LNCAP (cell line): Measurements from ENCODE around the gene NDUFA13.

Experiments used
- TF ChIP-seq, protein P1 (sequence below): fragments of 450-650 bp; IDR thresholded peaks from 2 replicates; pipeline ENCODE4 v1.5.1; 2017; ENCODE audit warnings: mild to moderate bottlenecking

Gene NDUFA13

DNA sequence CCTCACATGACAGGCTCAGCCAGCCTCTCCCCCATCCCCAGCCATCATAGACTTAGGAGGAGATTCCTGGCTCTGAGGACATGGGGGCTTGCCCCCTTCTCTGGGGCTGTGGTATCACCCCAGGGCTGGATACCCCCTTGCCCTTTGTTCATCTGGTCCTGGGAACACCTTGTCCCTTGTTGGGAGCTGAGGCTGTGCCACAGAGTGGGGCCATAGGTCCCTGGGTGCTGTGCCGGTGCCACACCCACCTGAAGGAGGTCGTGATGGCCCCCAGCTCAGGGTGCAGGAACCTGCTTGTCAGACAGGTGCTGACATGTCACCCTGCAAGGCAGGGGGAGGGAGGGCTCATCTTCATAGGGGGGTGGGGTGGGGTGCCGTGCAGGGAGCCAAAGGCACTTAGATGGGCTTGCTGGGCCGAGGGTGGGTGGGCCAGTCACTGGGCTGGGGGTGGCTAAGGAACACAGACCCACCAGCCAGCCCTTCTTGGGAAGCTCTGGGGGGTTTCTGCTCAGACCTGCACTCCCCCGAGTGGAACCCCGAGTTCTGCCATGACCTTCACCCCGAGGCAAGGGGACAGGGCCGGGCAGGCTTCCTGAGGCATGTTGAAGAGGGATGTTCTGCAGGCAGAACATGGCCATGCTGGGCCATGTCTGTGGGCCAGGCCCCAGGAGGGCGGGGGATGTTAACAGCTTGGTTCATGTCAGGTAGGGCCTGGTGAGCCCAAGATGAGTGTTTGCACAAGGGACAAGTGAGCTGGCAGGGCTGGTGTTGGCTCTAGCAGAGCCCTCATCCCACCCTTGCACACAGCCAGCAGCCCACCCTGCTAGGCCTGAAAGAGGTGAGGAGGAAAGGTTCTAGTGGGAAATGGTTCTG, 28.7 kb upstream of the NDUFA13 start:
- TF ChIP-seq, protein P1, sequence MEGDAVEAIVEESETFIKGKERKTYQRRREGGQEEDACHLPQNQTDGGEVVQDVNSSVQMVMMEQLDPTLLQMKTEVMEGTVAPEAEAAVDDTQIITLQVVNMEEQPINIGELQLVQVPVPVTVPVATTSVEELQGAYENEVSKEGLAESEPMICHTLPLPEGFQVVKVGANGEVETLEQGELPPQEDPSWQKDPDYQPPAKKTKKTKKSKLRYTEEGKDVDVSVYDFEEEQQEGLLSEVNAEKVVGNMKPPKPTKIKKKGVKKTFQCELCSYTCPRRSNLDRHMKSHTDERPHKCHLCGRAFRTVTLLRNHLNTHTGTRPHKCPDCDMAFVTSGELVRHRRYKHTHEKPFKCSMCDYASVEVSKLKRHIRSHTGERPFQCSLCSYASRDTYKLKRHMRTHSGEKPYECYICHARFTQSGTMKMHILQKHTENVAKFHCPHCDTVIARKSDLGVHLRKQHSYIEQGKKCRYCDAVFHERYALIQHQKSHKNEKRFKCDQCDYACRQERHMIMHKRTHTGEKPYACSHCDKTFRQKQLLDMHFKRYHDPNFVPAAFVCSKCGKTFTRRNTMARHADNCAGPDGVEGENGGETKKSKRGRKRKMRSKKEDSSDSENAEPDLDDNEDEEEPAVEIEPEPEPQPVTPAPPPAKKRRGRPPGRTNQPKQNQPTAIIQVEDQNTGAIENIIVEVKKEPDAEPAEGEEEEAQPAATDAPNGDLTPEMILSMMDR, result no peak

DNA sequence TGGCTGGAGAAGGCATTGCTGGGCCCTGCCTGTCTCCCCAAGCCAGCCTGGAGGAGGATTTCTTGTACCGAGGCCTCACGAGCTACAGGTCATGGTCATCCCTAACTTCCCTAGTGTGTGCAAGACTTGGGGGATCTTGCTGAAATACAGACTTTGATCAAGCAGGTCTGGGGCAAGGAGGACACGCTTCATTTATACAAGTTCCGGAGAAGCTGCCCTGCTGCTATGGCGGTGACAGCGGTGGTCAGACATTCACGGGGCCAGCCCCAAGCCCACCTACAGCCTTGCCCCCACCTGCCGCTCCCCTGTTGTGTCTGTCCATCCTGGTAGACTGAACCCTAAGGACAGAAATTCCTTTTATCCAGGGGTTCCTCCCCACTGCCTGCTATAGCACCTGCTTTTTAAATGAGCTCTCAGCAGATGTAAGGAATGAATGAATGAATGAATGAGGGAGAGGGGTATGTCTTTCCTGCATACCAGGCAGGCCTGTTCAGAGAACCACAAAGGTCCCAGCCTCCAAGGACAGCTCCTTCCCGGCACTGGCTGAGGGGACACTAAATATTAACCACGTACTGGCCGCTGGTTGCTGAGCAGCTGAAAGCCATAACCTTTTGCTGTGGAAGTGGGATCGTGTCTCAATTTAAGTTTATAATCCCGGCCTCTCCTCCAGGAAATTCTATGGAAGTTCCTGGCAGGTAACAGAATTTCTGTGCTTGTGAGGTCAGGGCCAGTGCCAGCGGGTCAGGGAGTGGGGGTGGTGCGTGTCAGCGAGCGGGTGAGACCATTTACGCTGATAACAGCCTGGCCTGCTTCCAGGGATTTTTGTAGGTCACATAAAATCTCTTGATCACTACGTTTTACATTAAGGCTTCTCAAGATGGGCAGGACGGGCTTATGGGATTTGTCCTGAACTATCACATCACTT, 27.8 kb upstream of the NDUFA13 start:
- TF ChIP-seq, protein P1, result no peak

DNA sequence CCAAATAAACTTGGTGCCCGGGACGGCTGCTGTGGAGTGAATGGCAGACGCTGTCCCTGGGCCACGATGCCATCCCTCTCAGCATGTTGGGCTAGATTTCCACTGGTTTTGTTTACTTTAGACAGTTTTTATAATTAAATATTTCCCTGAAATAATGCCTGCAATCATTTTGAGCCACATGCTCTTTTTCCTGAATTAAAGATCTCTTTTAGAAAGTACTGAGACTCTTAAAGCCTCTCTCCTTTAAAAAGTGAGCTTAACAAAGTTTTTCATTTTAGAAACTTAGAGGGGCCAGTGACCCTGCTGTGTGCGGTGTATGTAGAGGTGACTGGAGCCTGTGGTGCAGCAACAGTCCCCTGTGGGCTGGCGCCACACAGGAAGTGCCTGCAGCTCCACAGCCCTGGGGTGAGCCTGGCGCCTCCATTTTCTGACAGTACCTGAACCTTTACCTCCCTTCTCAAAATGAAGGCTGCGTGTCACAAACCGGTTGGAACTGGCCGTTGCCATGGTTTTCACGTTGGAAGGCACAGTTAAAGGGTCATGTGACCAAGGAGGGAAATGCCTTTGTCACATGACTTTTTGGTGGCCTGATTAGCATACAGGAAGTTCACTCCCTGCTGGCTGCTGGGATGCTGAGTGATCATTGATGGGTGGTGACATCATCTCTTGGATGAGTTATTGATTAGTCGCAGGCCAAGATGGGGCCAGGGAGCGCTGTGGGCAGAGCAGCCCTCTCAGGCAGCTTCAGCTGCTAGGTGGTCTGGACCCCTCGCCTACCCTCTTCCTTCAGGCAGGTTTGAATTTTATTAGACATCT, 26.9 kb upstream of the NDUFA13 start:
- TF ChIP-seq, protein P1, result no peak

DNA sequence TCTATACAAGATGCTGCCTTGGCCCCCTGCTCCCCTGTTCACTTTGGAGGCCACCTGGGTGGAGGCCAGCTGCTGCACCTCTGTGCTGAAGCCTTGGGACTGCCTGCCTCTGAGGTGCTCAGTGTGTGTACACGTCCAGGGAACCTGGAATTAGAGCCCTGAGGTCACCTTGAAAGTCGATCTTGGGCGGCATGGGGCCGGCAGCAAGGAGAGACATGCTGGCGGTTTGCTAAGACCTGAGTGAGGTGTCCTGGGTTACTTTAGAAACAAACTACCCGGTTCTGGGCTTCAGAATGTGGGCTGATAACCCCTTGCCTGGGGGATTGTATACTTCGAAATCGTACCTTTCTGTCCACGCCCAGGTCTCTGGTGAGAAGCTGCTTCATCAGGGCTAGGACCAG, 26.2 kb upstream of the NDUFA13 start:
- TF ChIP-seq, protein P1, result no peak

DNA sequence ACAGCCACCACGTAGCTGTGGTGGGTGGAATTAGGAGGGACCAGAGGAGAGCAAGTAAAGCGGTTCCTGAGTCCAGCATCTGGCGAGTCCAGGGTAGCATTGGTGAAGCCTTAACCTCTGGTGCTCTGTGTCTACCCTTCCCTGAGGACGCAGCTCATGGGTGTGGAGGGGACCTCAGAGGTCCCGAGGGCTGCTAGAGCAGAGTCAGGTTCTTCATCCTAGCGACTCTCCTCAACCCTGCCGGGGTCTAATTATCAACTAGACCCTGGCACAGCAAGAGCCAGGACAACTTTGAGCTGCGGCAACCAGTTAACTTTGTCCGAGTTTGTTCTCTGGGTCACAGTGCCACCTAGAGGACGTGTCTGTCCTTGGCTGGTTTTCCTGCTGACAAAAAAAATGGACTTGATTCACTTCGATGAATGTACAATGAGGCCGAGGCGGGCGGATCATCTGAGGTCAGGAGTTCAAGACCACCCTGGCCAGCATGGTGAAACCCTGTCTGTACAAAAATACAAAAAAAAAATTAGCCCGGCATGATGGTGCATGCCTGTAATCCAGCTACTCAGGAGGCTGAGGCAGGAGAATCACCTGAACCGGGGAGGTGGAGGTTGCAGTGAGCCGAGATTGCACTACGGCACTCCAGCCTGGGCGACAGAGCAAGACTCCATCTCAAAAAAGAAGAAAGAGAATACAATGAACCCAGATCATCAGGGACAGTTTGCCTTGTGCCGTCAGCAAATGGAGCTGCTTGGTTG, 25.6 kb upstream of the NDUFA13 start:
- TF ChIP-seq, protein P1, result peak; percentile 78

GRCh38 chr19:19491321-19492025, 24.6 kb upstream of the NDUFA13 start:
- TF ChIP-seq, protein P1, result no peak
